Hepatocyte (in vitro differentiated cells): ENCODE data around the gene RNF130. TPM values are rescaled to one million over a fixed set of nuclear protein-coding genes. Genes with fewer than 3 reads are reported as not detected.

ENCODE experiments used
- DNase-seq: peaks from one replicate; pipeline ENCODE4 v3.0.0-alpha.2; 2016; ENCODE audit warnings: low spot score
- H2AFZ ChIP-seq: fragments of 200-600 bp; sonication (generic); 2 replicates; pipeline ENCODE4 v1.6.0; 2016; ENCODE audit warnings: antibody characterized with exemption, mild to moderate bottlenecking
- H3K27ac ChIP-seq: fragments of 200-600 bp; sonication (generic); 2 replicates; pipeline ENCODE4 v1.5.1; 2016; ENCODE audit warnings: mild to moderate bottlenecking
- H3K27me3 ChIP-seq: fragments of 200-600 bp; sonication (generic); 2 replicates; pipeline ENCODE4 v1.6.1; 2016
- H3K36me3 ChIP-seq: fragments of 200-600 bp; sonication (generic); replicated peaks from 2 replicates; pipeline ENCODE4 v1.5.1; 2016; ENCODE audit warnings: low read depth; ENCODE audit not compliant: insufficient read depth
- H3K4me1 ChIP-seq: fragments of 200-600 bp; sonication (generic); 2 replicates; pipeline ENCODE4 v1.5.1; 2016; ENCODE audit warnings: mild to moderate bottlenecking, moderate library complexity; ENCODE audit not compliant: insufficient read depth
- H3K4me2 ChIP-seq: fragments of 200-600 bp; sonication (generic); 2 replicates; pipeline ENCODE4 v1.6.0; 2016
- H3K4me3 ChIP-seq: fragments of 200-600 bp; sonication (generic); 2 replicates; pipeline ENCODE4 v1.5.1; 2016; ENCODE audit warnings: mild to moderate bottlenecking
- H3K79me2 ChIP-seq: fragments of 200-600 bp; sonication (generic); 2 replicates; pipeline ENCODE4 v1.6.0; 2017; ENCODE audit warnings: mild to moderate bottlenecking
- H3K9me2 ChIP-seq: fragments of 200-600 bp; sonication (generic); replicated peaks from 2 replicates; pipeline ENCODE4 v1.6.0; 2017; ENCODE audit warnings: mild to moderate bottlenecking; ENCODE audit not compliant: insufficient read depth
- H3K9me3 ChIP-seq: fragments of 200-600 bp; sonication (generic); 2 replicates; pipeline ENCODE4 v1.5.1; 2016; ENCODE audit warnings: low read depth, mild to moderate bottlenecking
- H4K20me1 ChIP-seq: fragments of 200-600 bp; sonication (generic); 2 replicates; pipeline ENCODE4 v1.6.0; 2016; ENCODE audit warnings: mild to moderate bottlenecking; ENCODE audit not compliant: insufficient read depth, poor library complexity, severe bottlenecking
- EZH2 ChIP-seq: fragments of 200-600 bp; sonication (generic); IDR thresholded peaks from 2 replicates; pipeline ENCODE4 v1.6.1; 2016; ENCODE audit warnings: antibody characterized with exemption, mild to moderate bottlenecking, borderline replicate concordance
- EZH2phosphoT487 ChIP-seq: fragments of 200-600 bp; sonication (generic); IDR thresholded peaks from one replicate; pipeline ENCODE4 v1.6.1; 2018; ENCODE audit warnings: antibody characterized with exemption, mild to moderate bottlenecking, low read depth, moderate library complexity; ENCODE audit not compliant: unreplicated experiment, severe bottlenecking
- WGBS: methylation state at CpG from one replicate; pipeline ENCODE4 v1.1.6; 2016; ENCODE audit warnings: low lambda C conversion rate; ENCODE audit errors: missing lambda C conversion rate; 5-methylcytosine and 5-hydroxymethylcytosine counted together
- polyA plus RNA-seq: library from polyadenylated mRNA; unstranded; fragments of >200 nt; fragmentation: Nextera tagmentation; extraction: Ambion mirVana; gene quantifications from 2 replicates; pipeline ENCODE4 v1.2.1, GENCODE V29; 2016
- total RNA-seq: library from RNA; depleted of rRNA; stranded (reverse); fragments of >200 nt; gene quantifications from 2 replicates; pipeline ENCODE4 v1.2.3, GENCODE V29; 2014
- TF ChIP-seq, protein P1 (sequence below): fragments of 200-600 bp; sonication (generic); IDR thresholded peaks from 2 replicates; pipeline ENCODE4 v1.5.1; 2016; ENCODE audit warnings: antibody characterized with exemption, mild to moderate bottlenecking; ENCODE audit not compliant: poor library complexity

RNF130 gene
- total and polyA plus RNA-seq, 2 experiments from 2014 or later, result 42.4 to 64.9 TPM

DNA sequence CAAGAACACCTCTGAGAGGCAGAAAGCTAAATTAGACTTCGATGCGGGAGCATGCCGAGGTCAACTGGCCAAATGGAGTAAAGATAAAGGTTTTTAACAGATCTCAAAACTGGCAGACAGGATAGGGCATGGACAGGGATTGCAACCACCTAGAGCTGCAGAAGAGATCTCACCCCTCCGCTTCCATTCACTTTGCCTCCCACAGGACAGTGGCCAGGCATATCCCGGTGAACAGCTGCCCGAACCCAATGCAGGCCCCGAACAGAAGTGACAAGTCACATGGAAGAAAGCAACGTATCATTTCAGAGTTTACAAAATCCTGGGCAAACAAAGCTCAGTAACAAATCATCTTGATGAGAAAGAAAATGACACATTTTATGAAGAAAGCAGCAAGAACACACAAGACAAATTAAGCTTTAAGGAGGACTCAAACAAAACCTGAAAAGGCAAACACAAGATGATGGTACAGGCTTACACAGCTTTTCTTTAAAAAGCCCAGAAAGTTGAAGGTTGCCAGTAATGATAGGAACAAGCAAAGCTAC lies 18.4 kb downstream of the RNF130 start:
- Histone ChIP-seq H3K4me3 (no peak overlapping the region), H3K4me2 (no peak overlapping the region), H3K9me3 (no peaks in the 10 kb centered on the region), H3K27ac (no peak overlapping the region), H3K36me3 (no peaks in the 10 kb centered on the region), H3K9me2 (no peaks in the 10 kb centered on the region), H3K4me1 (no peaks in the 10 kb centered on the region), H2AFZ (no peak overlapping the region), H3K79me2 (peaks cover 76% of the 10 kb centered on the region), H3K27me3 (no peaks in the 10 kb centered on the region), H4K20me1 (peaks cover 44% of the 10 kb centered on the region)
- DNase-seq, result no peak
- WGBS, result 52% methylated on average over 8 of the region's 8 CpGs
- no peak for TF ChIP-seq EZH2
- TF ChIP-seq, protein P1, sequence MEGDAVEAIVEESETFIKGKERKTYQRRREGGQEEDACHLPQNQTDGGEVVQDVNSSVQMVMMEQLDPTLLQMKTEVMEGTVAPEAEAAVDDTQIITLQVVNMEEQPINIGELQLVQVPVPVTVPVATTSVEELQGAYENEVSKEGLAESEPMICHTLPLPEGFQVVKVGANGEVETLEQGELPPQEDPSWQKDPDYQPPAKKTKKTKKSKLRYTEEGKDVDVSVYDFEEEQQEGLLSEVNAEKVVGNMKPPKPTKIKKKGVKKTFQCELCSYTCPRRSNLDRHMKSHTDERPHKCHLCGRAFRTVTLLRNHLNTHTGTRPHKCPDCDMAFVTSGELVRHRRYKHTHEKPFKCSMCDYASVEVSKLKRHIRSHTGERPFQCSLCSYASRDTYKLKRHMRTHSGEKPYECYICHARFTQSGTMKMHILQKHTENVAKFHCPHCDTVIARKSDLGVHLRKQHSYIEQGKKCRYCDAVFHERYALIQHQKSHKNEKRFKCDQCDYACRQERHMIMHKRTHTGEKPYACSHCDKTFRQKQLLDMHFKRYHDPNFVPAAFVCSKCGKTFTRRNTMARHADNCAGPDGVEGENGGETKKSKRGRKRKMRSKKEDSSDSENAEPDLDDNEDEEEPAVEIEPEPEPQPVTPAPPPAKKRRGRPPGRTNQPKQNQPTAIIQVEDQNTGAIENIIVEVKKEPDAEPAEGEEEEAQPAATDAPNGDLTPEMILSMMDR, result no peak
- no peak for TF ChIP-seq EZH2phosphoT487

DNA sequence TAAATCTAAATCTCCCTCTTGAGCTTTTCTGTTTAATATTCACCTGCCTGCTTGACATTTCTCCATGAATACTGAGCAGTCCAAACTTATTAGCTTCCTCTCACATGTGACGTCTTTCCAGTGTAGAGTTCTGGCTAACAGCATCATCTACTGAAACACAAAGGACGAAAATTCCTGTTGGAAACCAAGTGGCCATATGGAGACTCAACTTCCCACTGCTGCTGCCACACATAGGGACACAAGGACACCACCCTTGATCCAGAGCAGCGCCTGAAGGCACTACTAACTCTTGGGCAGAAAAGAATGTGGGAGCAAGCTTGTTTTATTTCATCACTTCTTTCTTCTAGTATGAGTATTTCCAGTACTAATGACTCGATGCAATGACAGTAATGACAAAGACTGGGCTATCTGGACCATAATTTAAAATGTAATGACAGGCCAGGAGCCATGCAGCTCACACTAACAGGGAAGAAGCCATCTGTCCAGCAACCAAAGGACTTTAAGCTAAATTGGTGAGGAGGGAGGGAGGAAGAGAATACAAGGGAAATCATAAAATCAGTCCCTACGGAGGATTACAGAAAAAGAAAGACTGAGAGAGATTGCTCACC lies 19.2 kb downstream of the RNF130 start:
- no peaks in the 10 kb centered on the region for H3K27me3 ChIP-seq
- no peaks in the 10 kb centered on the region for H3K9me2 ChIP-seq
- WGBS, result 91% methylated on average over 5 of the region's 5 CpGs
- no peak for DNase-seq
- H3K36me3 ChIP-seq, result no peaks in the 10 kb centered on the region
- no peak overlapping the region for H3K4me2 ChIP-seq
- H3K4me3 ChIP-seq, result no peak overlapping the region
- no peak overlapping the region for H2AFZ ChIP-seq
- H4K20me1 ChIP-seq, result peaks cover 47% of the 10 kb centered on the region
- H3K27ac ChIP-seq, result no peak overlapping the region
- no peaks in the 10 kb centered on the region for H3K4me1 ChIP-seq
- no peaks in the 10 kb centered on the region for H3K9me3 ChIP-seq
- TF ChIP-seq EZH2, result no peak
- peaks cover 84% of the 10 kb centered on the region for H3K79me2 ChIP-seq

DNA sequence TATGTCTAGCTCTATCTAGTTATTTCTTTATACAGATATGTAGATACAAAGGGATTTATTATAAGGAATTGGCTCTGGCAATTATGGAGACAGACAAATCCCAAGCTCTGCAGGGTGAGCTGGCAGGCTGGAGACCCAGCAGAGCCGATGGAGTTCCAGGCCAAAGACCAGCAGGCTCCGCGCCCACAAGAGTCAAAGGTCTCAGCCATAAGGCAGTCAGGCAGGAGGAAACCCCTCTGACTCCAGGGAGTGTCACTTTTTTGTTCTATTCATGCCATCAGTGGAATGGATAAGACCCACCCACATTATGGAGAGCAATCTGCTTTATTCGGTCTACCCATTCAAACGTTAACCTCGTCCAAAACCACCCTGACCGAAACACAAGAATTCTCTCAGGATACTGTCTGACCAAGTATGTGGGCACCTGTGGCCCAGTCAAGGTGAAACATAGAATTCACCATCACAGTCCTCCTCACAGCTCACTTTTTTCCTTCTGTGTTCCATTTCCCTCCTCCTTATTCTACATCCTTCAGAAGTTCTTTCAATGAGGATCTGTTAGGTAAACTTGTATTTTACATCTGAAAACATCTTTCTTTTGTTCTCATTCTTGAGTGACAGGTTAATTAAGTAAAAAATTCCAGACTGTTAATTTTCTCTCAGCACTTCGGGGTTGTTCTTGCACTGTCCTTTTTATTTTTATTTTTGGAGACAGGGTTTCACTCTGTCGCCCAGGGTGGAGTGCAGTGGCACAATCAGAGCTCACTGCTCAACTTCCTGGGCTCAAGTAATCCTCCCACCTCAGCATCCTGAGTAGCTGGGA lies 21.2 kb downstream of the RNF130 start:
- no peaks in the 10 kb centered on the region for H3K9me2 ChIP-seq
- H3K9me3 ChIP-seq, result no peaks in the 10 kb centered on the region
- H3K4me1 ChIP-seq, result no peaks in the 10 kb centered on the region
- peaks cover 81% of the 10 kb centered on the region for H3K79me2 ChIP-seq
- peaks cover 33% of the 10 kb centered on the region for H4K20me1 ChIP-seq
- DNase-seq, result no peak
- H3K27me3 ChIP-seq, result no peaks in the 10 kb centered on the region
- H2AFZ ChIP-seq, result no peak overlapping the region
- TF ChIP-seq EZH2phosphoT487 (no peak), EZH2 (no peak)
- TF ChIP-seq, protein P1, result no peak
- H3K36me3 ChIP-seq, result no peaks in the 10 kb centered on the region
- 89% methylated on average over 9 of the region's 9 CpGs for WGBS
- H3K27ac ChIP-seq, result no peak overlapping the region
- no peak overlapping the region for H3K4me2 ChIP-seq
- H3K4me3 ChIP-seq, result no peak overlapping the region

DNA sequence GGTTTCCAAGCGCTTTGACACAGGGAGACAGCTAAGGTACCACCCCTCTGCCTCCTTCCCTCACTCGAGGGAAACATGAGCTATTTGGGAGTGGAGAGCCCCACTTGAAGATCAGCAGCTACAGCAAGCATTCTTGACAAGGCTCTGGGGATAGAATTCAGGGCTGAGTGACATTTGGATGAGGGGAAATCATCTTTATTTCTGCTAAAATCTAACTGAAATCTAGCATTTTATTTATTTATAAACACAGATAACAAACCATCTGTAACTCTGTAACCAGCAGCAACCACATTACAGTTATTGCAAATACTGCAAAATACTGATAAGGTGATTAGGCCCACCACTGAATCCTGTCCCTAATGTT lies 22.4 kb downstream of the RNF130 start:
- H3K27me3 ChIP-seq, result no peaks in the 10 kb centered on the region
- WGBS, result 47% methylated on average over 2 of the region's 2 CpGs
- H3K9me3 ChIP-seq, result no peaks in the 10 kb centered on the region
- peaks cover 30% of the 10 kb centered on the region for H4K20me1 ChIP-seq
- no peak overlapping the region for H3K27ac ChIP-seq
- H3K4me1 ChIP-seq, result no peaks in the 10 kb centered on the region
- TF ChIP-seq EZH2phosphoT487 (no peak), EZH2 (no peak)
- TF ChIP-seq, protein P1, result no peak
- H3K79me2 ChIP-seq, result peaks cover 83% of the 10 kb centered on the region
- no peak overlapping the region for H2AFZ ChIP-seq
- H3K4me3 ChIP-seq, result no peak overlapping the region
- no peak overlapping the region for H3K4me2 ChIP-seq
- DNase-seq, result no peak
- H3K36me3 ChIP-seq, result no peaks in the 10 kb centered on the region
- no peaks in the 10 kb centered on the region for H3K9me2 ChIP-seq
